ENCODE data around the gene RABGGTA. TPM values are rescaled to one million over a fixed set of nuclear protein-coding genes. Genes with fewer than 3 reads are reported as not detected.

RABGGTA gene
- total and polyA plus RNA-seq, 2 experiments from 2014 or later, result 17.6 to 20.7 TPM

- TF ChIP-seq, protein P1, sequence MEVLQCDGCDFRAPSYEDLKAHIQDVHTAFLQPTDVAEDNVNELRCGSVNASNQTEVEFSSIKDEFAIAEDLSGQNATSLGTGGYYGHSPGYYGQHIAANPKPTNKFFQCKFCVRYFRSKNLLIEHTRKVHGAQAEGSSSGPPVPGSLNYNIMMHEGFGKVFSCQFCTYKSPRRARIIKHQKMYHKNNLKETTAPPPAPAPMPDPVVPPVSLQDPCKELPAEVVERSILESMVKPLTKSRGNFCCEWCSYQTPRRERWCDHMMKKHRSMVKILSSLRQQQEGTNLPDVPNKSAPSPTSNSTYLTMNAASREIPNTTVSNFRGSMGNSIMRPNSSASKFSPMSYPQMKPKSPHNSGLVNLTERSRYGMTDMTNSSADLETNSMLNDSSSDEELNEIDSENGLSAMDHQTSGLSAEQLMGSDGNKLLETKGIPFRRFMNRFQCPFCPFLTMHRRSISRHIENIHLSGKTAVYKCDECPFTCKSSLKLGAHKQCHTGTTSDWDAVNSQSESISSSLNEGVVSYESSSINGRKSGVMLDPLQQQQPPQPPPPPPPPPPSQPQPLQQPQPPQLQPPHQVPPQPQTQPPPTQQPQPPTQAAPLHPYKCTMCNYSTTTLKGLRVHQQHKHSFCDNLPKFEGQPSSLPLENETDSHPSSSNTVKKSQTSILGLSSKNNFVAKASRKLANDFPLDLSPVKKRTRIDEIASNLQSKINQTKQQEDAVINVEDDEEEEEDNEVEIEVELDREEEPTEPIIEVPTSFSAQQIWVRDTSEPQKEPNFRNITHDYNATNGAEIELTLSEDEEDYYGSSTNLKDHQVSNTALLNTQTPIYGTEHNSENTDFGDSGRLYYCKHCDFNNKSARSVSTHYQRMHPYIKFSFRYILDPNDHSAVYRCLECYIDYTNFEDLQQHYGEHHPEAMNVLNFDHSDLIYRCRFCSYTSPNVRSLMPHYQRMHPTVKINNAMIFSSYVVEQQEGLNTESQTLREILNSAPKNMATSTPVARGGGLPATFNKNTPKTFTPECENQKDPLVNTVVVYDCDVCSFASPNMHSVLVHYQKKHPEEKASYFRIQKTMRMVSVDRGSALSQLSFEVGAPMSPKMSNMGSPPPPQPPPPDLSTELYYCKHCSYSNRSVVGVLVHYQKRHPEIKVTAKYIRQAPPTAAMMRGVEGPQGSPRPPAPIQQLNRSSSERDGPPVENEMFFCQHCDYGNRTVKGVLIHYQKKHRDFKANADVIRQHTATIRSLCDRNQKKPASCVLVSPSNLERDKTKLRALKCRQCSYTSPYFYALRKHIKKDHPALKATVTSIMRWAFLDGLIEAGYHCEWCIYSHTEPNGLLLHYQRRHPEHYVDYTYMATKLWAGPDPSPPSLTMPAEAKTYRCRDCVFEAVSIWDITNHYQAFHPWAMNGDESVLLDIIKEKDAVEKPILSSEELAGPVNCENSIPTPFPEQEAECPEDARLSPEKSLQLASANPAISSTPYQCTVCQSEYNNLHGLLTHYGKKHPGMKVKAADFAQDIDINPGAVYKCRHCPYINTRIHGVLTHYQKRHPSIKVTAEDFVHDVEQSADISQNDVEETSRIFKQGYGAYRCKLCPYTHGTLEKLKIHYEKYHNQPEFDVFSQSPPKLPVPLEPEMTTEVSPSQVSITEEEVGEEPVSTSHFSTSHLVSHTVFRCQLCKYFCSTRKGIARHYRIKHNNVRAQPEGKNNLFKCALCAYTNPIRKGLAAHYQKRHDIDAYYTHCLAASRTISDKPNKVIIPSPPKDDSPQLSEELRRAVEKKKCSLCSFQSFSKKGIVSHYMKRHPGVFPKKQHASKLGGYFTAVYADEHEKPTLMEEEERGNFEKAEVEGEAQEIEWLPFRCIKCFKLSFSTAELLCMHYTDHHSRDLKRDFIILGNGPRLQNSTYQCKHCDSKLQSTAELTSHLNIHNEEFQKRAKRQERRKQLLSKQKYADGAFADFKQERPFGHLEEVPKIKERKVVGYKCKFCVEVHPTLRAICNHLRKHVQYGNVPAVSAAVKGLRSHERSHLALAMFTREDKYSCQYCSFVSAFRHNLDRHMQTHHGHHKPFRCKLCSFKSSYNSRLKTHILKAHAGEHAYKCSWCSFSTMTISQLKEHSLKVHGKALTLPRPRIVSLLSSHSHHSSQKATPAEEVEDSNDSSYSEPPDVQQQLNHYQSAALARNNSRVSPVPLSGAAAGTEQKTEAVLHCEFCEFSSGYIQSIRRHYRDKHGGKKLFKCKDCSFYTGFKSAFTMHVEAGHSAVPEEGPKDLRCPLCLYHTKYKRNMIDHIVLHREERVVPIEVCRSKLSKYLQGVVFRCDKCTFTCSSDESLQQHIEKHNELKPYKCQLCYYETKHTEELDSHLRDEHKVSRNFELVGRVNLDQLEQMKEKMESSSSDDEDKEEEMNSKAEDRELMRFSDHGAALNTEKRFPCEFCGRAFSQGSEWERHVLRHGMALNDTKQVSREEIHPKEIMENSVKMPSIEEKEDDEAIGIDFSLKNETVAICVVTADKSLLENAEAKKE (CRISPR knock-in tag; IDR thresholded peaks at IDR 0.05), result no peak
- no peak for TF ChIP-seq EZH2phosphoT487 (IDR thresholded peaks at IDR 0.05; ENCODE audit: unreplicated experiment)
- TF ChIP-seq POLR2AphosphoS5 (IDR thresholded peaks at IDR 0.05; ENCODE audit: low read depth), result no peak
- TF ChIP-seq CREB1 (CRISPR knock-in tag; IDR thresholded peaks at IDR 0.05; ENCODE audit: low read depth), result no peak
- no peak for TF ChIP-seq ZNF331 (CRISPR knock-in tag; IDR thresholded peaks at IDR 0.05; ENCODE audit: low read depth)
- TF ChIP-seq JUNB (IDR thresholded peaks at IDR 0.05; ENCODE audit: unreplicated experiment), result no peak
- TF ChIP-seq, protein P2, sequence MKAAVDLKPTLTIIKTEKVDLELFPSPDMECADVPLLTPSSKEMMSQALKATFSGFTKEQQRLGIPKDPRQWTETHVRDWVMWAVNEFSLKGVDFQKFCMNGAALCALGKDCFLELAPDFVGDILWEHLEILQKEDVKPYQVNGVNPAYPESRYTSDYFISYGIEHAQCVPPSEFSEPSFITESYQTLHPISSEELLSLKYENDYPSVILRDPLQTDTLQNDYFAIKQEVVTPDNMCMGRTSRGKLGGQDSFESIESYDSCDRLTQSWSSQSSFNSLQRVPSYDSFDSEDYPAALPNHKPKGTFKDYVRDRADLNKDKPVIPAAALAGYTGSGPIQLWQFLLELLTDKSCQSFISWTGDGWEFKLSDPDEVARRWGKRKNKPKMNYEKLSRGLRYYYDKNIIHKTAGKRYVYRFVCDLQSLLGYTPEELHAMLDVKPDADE (IDR thresholded peaks at IDR 0.05), result no peak
- TF ChIP-seq NANOG (IDR thresholded peaks at IDR 0.05; ENCODE audit: borderline replicate concordance), result no peak
- TF ChIP-seq STAT1 (IDR thresholded peaks at IDR 0.05; ENCODE audit: unreplicated experiment), result no peak
- TF ChIP-seq EZH2 (IDR thresholded peaks at IDR 0.05; ENCODE audit: low read depth, unreplicated experiment), result no peak
Measured at GRCh38 chr14:24310265-24310645, 38.9 kb upstream of the RABGGTA start (continued).

Measured in GM23338 (cell line).